Activated B cell treated with CpG ODN at 0.5 μM for 24 hours (primary cell): Measurements from ENCODE around the gene PRKCI. TPM values are rescaled to one million over a fixed set of nuclear protein-coding genes. Genes with fewer than 3 reads are reported as not detected.

Experiments used
- ATAC-seq: fragments of 200-7000 bp; cut with Tn5 transposase; one replicate; pipeline ENCODE4 v1.10.0; 2021; ENCODE audit warnings: low read depth, mild to moderate bottlenecking, moderate library complexity
- CTCF ChIA-PET: fragments of 350-600 bp; sonication (Branson Sonifier 250); formaldehyde crosslinking; loops from one replicate; lab custom pipeline; 2021; ENCODE audit warnings: antibody characterized with exemption; lab: Charles Lee
- POLR2A ChIA-PET: fragments of 350-600 bp; sonication (Branson Sonifier 250); formaldehyde crosslinking; loops from one replicate; lab custom pipeline; 2021; ENCODE audit warnings: antibody characterized with exemption; lab: Charles Lee
- DNase-seq: peaks from one replicate; pipeline ENCODE4 v3.0.0; 2022
- H3K27ac Mint-ChIP-seq: one replicate; pipeline ENCODE4 v1.8.0; 2020; ENCODE audit warnings: mixed read lengths
- H3K27me3 Mint-ChIP-seq: one replicate; pipeline ENCODE4 v1.8.0; 2021; ENCODE audit warnings: mixed read lengths
- H3K36me3 Mint-ChIP-seq: one replicate; pipeline ENCODE4 v1.8.0; 2021; ENCODE audit warnings: low read depth, mixed read lengths
- H3K4me1 Mint-ChIP-seq: one replicate; pipeline ENCODE4 v1.8.0; 2021; ENCODE audit warnings: mixed read lengths
- H3K4me3 Mint-ChIP-seq: one replicate; pipeline ENCODE4 v1.8.0; 2020; ENCODE audit warnings: mild to moderate bottlenecking, mixed read lengths
- H3K9me3 Mint-ChIP-seq: one replicate; pipeline ENCODE4 v1.8.0; 2020; ENCODE audit warnings: mixed read lengths
- intact Hi-C: fragments of 100-400 bp; cut with micrococcal nuclease; formaldehyde crosslinking; loops from one replicate; pipeline ENCODE4 v1.15.1; 2024
- total RNA-seq: library from RNA; stranded (reverse); gene quantifications from 2 replicates; pipeline ENCODE4 v1.2.3, GENCODE V29; 2022
- TF ChIP-seq, protein P1 (sequence below): fragments of 200-600 bp; IDR thresholded peaks from one replicate; pipeline ENCODE4 v1.8.0; 2022; ENCODE audit warnings: antibody characterized with exemption, mild to moderate bottlenecking

PRKCI gene
- total RNA-seq, 1 donor from 2014 or later: 6.6 TPM

DNA sequence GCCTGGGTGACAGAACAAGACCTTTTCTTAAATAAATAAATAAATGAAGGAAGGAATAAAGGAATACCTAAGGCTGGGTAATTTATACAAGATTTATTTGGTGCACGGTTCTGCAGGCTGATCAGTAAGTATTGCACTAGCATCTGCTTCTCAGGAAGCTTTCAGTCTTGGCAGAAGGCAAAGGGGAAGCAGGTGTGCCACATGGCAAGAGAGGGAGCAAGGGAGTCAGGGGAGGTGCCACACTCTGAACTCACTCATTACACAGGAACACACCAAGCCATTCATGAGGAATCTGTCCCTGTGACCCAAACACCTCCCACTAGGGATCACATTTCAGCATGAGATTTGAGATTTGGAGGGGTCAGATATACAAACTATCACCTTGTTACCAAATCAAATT lies 56.4 kb downstream of the PRKCI start:
- TF ChIP-seq, protein P1, sequence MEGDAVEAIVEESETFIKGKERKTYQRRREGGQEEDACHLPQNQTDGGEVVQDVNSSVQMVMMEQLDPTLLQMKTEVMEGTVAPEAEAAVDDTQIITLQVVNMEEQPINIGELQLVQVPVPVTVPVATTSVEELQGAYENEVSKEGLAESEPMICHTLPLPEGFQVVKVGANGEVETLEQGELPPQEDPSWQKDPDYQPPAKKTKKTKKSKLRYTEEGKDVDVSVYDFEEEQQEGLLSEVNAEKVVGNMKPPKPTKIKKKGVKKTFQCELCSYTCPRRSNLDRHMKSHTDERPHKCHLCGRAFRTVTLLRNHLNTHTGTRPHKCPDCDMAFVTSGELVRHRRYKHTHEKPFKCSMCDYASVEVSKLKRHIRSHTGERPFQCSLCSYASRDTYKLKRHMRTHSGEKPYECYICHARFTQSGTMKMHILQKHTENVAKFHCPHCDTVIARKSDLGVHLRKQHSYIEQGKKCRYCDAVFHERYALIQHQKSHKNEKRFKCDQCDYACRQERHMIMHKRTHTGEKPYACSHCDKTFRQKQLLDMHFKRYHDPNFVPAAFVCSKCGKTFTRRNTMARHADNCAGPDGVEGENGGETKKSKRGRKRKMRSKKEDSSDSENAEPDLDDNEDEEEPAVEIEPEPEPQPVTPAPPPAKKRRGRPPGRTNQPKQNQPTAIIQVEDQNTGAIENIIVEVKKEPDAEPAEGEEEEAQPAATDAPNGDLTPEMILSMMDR: no peak
- intact Hi-C loops: no loop called here
- ATAC-seq (no peak), DNase-seq (no peak)
- ChIA-PET CTCF (no interaction called here), POLR2A (no interaction called here)
- peaks cover 16% of the 10 kb centered on the region for H3K4me1 Mint-ChIP-seq
- H3K27ac Mint-ChIP-seq: no peak overlapping the region
- H3K36me3 Mint-ChIP-seq: peaks cover 2% of the 10 kb centered on the region
- no peaks in the 10 kb centered on the region for H3K9me3 Mint-ChIP-seq
- no peak overlapping the region for H3K4me3 Mint-ChIP-seq
- no peaks in the 10 kb centered on the region for H3K27me3 Mint-ChIP-seq

DNA sequence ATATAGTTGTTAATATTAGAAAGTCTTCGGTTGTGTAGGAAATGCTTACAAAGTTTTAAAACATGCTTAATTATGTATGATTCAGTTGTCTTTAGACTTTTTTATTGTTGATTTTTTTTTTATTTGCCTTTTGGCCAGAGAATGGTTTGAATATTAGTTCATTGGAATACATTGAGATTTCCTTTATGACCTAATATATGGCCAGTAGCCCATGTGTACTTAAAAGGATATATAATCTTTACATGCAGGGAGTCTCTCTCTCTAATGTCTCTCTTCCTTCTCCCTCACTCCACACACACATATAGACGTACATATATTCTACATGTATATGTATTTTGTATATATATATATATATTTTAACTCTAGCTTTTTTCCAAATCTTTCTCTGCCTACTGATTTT lies 68.0 kb downstream of the PRKCI start:
- ATAC-seq: no peak

DNA sequence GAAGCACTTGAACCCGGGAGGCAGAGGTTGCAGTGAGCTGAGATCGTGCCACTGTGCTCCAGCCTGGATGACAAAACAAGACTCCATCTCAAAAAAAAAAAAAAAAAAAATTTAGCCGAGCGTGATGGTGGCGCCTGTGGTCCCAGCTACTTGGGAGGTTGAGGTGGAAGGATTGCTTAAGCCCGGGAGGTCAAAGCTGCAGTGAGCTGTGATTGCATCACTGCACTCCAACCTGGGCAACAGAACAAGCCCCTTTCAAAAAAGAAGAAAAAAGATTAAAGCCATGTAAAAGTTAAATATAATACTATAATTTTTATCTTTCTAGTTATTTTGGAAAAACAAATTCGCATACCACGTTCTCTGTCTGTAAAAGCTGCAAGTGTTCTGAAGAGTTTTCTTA lies 73.4 kb downstream of the PRKCI start:
- intact Hi-C loops: no loop called here
- Mint-ChIP-seq H3K4me1 (peaks cover 3% of the 10 kb centered on the region), H3K36me3 (peaks cover 10% of the 10 kb centered on the region), H3K4me3 (no peak overlapping the region), H3K27ac (no peak overlapping the region), H3K9me3 (no peaks in the 10 kb centered on the region), H3K27me3 (no peaks in the 10 kb centered on the region)
- ChIA-PET CTCF (no interaction called here), POLR2A (no interaction called here)
- TF ChIP-seq, protein P1: no peak
- DNase-seq (no peak), ATAC-seq (no peak)

More for the DNA sequence above, 68.0 kb downstream of the PRKCI start:
- H3K9me3 Mint-ChIP-seq: no peaks in the 10 kb centered on the region
- TF ChIP-seq, protein P1: no peak
- ChIA-PET POLR2A (no interaction called here), CTCF (no interaction called here)
- H3K27me3 Mint-ChIP-seq: no peaks in the 10 kb centered on the region
- H3K4me1 Mint-ChIP-seq: no peaks in the 10 kb centered on the region
- intact Hi-C loops: no loop called here
- DNase-seq: no peak
- no peak overlapping the region for H3K4me3 Mint-ChIP-seq
- no peak overlapping the region for H3K27ac Mint-ChIP-seq
- peaks cover 10% of the 10 kb centered on the region for H3K36me3 Mint-ChIP-seq

DNA sequence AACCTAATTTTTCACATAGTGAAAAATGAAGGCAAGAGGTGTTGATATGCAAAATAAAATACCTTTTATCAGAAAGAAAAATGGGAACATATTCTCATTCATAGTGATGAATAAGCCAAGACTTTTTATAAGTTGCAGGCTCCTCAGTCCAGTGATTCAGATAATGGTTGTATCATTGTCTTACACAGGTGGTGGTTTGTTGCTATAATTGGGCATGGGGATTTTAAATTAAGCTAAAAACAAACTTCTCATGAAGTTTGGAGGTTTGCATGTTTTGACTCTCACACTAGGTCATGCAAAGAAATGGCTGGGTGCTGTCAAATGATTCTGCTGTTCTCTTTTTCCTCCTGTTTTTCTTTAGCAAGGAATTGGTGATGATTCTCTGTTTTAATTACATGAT lies 74.5 kb downstream of the PRKCI start:
- TF ChIP-seq, protein P1: no peak
- Mint-ChIP-seq H3K4me3 (no peak overlapping the region), H3K36me3 (peaks cover 10% of the 10 kb centered on the region), H3K4me1 (peaks cover 3% of the 10 kb centered on the region), H3K27ac (no peak overlapping the region), H3K27me3 (no peaks in the 10 kb centered on the region), H3K9me3 (no peaks in the 10 kb centered on the region)
- DNase-seq (no peak), ATAC-seq (no peak)
- POLR2A ChIA-PET: no interaction called here
- CTCF ChIA-PET: no interaction called here
- intact Hi-C loops: no loop called here

DNA sequence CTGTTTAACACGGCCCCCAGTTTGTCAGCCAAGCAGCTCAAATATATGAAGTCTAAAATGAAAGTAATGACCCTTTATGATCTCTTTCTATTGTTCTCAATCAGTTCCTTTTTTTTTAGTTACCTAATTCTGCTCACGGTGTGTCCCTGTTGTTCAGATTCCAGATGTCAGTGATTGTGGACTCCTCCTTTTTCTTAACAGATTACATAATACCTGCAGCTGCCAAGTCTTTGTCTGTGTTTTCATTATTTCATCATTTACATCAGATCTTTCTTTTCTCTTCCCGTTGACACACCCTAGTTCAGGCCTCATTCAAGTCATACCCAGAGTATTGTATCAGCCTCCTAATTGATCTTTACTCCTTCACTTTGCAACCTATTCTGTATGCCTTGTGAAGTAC lies 79.2 kb downstream of the PRKCI start:
- Mint-ChIP-seq H3K9me3 (no peaks in the 10 kb centered on the region), H3K27ac (no peak overlapping the region), H3K27me3 (no peaks in the 10 kb centered on the region), H3K4me3 (no peak overlapping the region), H3K4me1 (peaks cover 3% of the 10 kb centered on the region), H3K36me3 (peaks cover 4% of the 10 kb centered on the region)
- no peak for ATAC-seq
- TF ChIP-seq, protein P1: no peak
- ChIA-PET CTCF (no interaction called here), POLR2A (no interaction called here)
- no peak for DNase-seq
- intact Hi-C loops: no loop called here
